ENCODE results near the gene RNH1. TPM values are rescaled to one million over a fixed set of nuclear protein-coding genes. Genes with fewer than 3 reads are reported as not detected.

RNH1 gene
- total RNA-seq, 1 experiment from 2014 or later = 59.0 TPM

GRCh38 chr11:488992-489391 is 18.1 kb downstream of the RNH1 start (continued):
- TF ChIP-seq, protein P1, sequence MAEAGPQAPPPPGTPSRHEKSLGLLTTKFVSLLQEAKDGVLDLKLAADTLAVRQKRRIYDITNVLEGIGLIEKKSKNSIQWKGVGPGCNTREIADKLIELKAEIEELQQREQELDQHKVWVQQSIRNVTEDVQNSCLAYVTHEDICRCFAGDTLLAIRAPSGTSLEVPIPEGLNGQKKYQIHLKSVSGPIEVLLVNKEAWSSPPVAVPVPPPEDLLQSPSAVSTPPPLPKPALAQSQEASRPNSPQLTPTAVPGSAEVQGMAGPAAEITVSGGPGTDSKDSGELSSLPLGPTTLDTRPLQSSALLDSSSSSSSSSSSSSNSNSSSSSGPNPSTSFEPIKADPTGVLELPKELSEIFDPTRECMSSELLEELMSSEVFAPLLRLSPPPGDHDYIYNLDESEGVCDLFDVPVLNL (CRISPR knock-in tag; IDR thresholded peaks at IDR 0.05; ENCODE audit: borderline replicate concordance, low read depth) = no peak
- no peak for TF ChIP-seq ZNF416 (CRISPR knock-in tag; IDR thresholded peaks at IDR 0.05)

GRCh38 chr11:488579-488978 is 18.5 kb downstream of the RNH1 start:
- no peak overlapping the region for H3K4me3 Mint-ChIP-seq
- no peak overlapping the region for H3K27ac Mint-ChIP-seq
- DNase-seq (ENCODE audit: low spot score) = no peak
- no peaks in the 10 kb centered on the region for H3K27me3 Mint-ChIP-seq (ENCODE audit: low read depth)
- peaks cover 4% of the 10 kb centered on the region for H3K9me3 Mint-ChIP-seq
- CTCF ChIA-PET = interaction anchor here (1.0 kb wide), 1 partner anchor 81 kb away, joined by 3 read pairs; no protein-coding TSS in a partner anchor
- ATAC-seq = no peak
- POLR2A ChIA-PET = no interaction called here
- no peaks in the 10 kb centered on the region for H3K4me1 Mint-ChIP-seq
- TF ChIP-seq, protein P1 (CRISPR knock-in tag; IDR thresholded peaks at IDR 0.05; ENCODE audit: borderline replicate concordance, low read depth) = no peak
- TF ChIP-seq JUN (CRISPR knock-in tag; IDR thresholded peaks at IDR 0.05) (no peak), NR2C2 (CRISPR knock-in tag; IDR thresholded peaks at IDR 0.05) (no peak), IRF2 (CRISPR knock-in tag; IDR thresholded peaks at IDR 0.05; ENCODE audit: borderline replicate concordance, low read depth) (no peak), NR1H2 (CRISPR knock-in tag; IDR thresholded peaks at IDR 0.05) (no peak), ETV6 (CRISPR knock-in tag; IDR thresholded peaks at IDR 0.05) (no peak), KAT7 (CRISPR knock-in tag; IDR thresholded peaks at IDR 0.05; ENCODE audit: borderline replicate concordance) (no peak), ZNF671 (CRISPR knock-in tag; IDR thresholded peaks at IDR 0.05) (no peak), CBFB (CRISPR knock-in tag; IDR thresholded peaks at IDR 0.05; ENCODE audit: low read depth) (no peak), RORB (CRISPR knock-in tag; IDR thresholded peaks at IDR 0.05) (no peak), PRRX2 (CRISPR knock-in tag; IDR thresholded peaks at IDR 0.05) (no peak), EMX1 (CRISPR knock-in tag; IDR thresholded peaks at IDR 0.05) (no peak), ELF4 (CRISPR knock-in tag; IDR thresholded peaks at IDR 0.05; ENCODE audit: low read depth) (no peak), ATF1 (CRISPR knock-in tag; IDR thresholded peaks at IDR 0.05) (no peak), ZNF121 (CRISPR knock-in tag; IDR thresholded peaks at IDR 0.05) (no peak), ZNF416 (CRISPR knock-in tag; IDR thresholded peaks at IDR 0.05) (no peak)
- TF ChIP-seq, protein P2, sequence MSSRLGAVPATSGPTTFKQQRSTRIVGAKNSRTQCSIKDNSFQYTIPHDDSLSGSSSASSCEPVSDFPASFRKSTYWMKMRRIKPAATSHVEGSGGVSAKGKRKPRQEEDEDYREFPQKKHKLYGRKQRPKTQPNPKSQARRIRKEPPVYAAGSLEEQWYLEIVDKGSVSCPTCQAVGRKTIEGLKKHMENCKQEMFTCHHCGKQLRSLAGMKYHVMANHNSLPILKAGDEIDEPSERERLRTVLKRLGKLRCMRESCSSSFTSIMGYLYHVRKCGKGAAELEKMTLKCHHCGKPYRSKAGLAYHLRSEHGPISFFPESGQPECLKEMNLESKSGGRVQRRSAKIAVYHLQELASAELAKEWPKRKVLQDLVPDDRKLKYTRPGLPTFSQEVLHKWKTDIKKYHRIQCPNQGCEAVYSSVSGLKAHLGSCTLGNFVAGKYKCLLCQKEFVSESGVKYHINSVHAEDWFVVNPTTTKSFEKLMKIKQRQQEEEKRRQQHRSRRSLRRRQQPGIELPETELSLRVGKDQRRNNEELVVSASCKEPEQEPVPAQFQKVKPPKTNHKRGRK (CRISPR knock-in tag; IDR thresholded peaks at IDR 0.05; ENCODE audit: borderline replicate concordance) = no peak
- TF ChIP-seq, protein P3, sequence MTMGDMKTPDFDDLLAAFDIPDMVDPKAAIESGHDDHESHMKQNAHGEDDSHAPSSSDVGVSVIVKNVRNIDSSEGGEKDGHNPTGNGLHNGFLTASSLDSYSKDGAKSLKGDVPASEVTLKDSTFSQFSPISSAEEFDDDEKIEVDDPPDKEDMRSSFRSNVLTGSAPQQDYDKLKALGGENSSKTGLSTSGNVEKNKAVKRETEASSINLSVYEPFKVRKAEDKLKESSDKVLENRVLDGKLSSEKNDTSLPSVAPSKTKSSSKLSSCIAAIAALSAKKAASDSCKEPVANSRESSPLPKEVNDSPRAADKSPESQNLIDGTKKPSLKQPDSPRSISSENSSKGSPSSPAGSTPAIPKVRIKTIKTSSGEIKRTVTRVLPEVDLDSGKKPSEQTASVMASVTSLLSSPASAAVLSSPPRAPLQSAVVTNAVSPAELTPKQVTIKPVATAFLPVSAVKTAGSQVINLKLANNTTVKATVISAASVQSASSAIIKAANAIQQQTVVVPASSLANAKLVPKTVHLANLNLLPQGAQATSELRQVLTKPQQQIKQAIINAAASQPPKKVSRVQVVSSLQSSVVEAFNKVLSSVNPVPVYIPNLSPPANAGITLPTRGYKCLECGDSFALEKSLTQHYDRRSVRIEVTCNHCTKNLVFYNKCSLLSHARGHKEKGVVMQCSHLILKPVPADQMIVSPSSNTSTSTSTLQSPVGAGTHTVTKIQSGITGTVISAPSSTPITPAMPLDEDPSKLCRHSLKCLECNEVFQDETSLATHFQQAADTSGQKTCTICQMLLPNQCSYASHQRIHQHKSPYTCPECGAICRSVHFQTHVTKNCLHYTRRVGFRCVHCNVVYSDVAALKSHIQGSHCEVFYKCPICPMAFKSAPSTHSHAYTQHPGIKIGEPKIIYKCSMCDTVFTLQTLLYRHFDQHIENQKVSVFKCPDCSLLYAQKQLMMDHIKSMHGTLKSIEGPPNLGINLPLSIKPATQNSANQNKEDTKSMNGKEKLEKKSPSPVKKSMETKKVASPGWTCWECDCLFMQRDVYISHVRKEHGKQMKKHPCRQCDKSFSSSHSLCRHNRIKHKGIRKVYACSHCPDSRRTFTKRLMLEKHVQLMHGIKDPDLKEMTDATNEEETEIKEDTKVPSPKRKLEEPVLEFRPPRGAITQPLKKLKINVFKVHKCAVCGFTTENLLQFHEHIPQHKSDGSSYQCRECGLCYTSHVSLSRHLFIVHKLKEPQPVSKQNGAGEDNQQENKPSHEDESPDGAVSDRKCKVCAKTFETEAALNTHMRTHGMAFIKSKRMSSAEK (CRISPR knock-in tag; IDR thresholded peaks at IDR 0.05; ENCODE audit: borderline replicate concordance) = no peak
- TF ChIP-seq, protein P4, sequence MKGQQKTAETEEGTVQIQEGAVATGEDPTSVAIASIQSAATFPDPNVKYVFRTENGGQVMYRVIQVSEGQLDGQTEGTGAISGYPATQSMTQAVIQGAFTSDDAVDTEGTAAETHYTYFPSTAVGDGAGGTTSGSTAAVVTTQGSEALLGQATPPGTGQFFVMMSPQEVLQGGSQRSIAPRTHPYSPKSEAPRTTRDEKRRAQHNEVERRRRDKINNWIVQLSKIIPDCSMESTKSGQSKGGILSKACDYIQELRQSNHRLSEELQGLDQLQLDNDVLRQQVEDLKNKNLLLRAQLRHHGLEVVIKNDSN (CRISPR knock-in tag; IDR thresholded peaks at IDR 0.05) = no peak
- peaks cover 15% of the 10 kb centered on the region for H3K36me3 Mint-ChIP-seq
